Measurements from ENCODE around the gene PHF20.
A peak's percentile ranks its signal among the peaks of the same experiment; 100 is the strongest.

The PHF20 gene

GRCh38 chr20:35734777-35735649 lies 36.8 kb upstream of the PHF20 start:
- no peak overlapping the region for H3K4me3 ChIP-seq (replicated peaks; ENCODE audit: low read depth, low read length)
- TF ChIP-seq CTCF (IDR thresholded peaks at IDR 0.05; ENCODE audit: low read length, missing control alignments) = no peak
- no peak for DNase-seq (ENCODE audit: low read depth)

- DNase-seq (ENCODE audit: low read depth) = no peak
- TF ChIP-seq CTCF (IDR thresholded peaks at IDR 0.05; ENCODE audit: low read length, missing control alignments) = no peak
- no peak overlapping the region for H3K4me3 ChIP-seq (replicated peaks; ENCODE audit: low read depth, low read length)
These were observed 35.9 kb upstream of the PHF20 start for GRCh38 chr20:35735826-35736470.

GRCh38 chr20:35737865-35738333 lies 33.9 kb upstream of the PHF20 start:
- no peak overlapping the region for H3K4me3 ChIP-seq (replicated peaks; ENCODE audit: low read depth, low read length)
- no peak for TF ChIP-seq CTCF (IDR thresholded peaks at IDR 0.05; ENCODE audit: low read length, missing control alignments)
- DNase-seq (ENCODE audit: low read depth) = no peak

GRCh38 chr20:35738410-35739179 lies 33.2 kb upstream of the PHF20 start:
- TF ChIP-seq CTCF (IDR thresholded peaks at IDR 0.05; ENCODE audit: low read length, missing control alignments) = no peak
- H3K4me3 ChIP-seq (replicated peaks; ENCODE audit: low read depth, low read length) = peak overlapping the region; percentile 23
- DNase-seq (ENCODE audit: low read depth) = no peak

- peak; percentile 61 for DNase-seq (ENCODE audit: low read depth)
- H3K4me3 ChIP-seq (replicated peaks; ENCODE audit: low read depth, low read length) = peak overlapping the region; percentile 99
- TF ChIP-seq CTCF (IDR thresholded peaks at IDR 0.05; ENCODE audit: low read length, missing control alignments) = peak; percentile 41
These were observed 32.3 kb upstream of the PHF20 start for GRCh38 chr20:35739294-35740163.
